SK-N-SH treated with all-trans-retinoic acid at 6 μM for 48 hours (cell line): Measurements from ENCODE around the gene OXCT1.

Source experiments
- ATAC-seq: fragments of 200-7000 bp; cut with Tn5 transposase; 3 replicates; pipeline ENCODE4 v1.9.1; 2020; ENCODE audit warnings: mild to moderate bottlenecking, moderate library complexity
- ARNTL ChIP-seq: fragments of 450-650 bp; formaldehyde crosslinking; IDR thresholded peaks from 2 replicates; pipeline ENCODE4 v1.5.0; 2020; ENCODE audit warnings: low read depth, mild to moderate bottlenecking, moderate library complexity, borderline replicate concordance
- BACH2 ChIP-seq: fragments of 250-450 bp; sonication (Bioruptor Pico); IDR thresholded peaks from 2 replicates; pipeline ENCODE4 v1.9.0; 2021; ENCODE audit warnings: mild to moderate bottlenecking, borderline replicate concordance
- CSDC2 ChIP-seq: fragments of 250-450 bp; sonication (Bioruptor Pico); IDR thresholded peaks from 2 replicates; pipeline ENCODE4 v1.5.0; 2020; ENCODE audit warnings: mild to moderate bottlenecking, moderate library complexity
- ESRRG ChIP-seq: fragments of 250-450 bp; sonication (Bioruptor Pico); IDR thresholded peaks from 2 replicates; pipeline ENCODE4 v1.6.1; 2021; ENCODE audit warnings: mild to moderate bottlenecking
- GLIS3 ChIP-seq: fragments of 250-450 bp; sonication (Bioruptor Pico); IDR thresholded peaks from 2 replicates; pipeline ENCODE4 v1.5.0; 2020; ENCODE audit warnings: mild to moderate bottlenecking, moderate library complexity
- ISL1 ChIP-seq: fragments of 250-450 bp; sonication (Bioruptor Pico); IDR thresholded peaks from 2 replicates; pipeline ENCODE4 v2.1.2; 2022; ENCODE audit warnings: mild to moderate bottlenecking, moderate library complexity
- OSR1 ChIP-seq: fragments of 250-450 bp; sonication (Bioruptor Pico); IDR thresholded peaks from 2 replicates; pipeline ENCODE4 v1.8.0; 2022; ENCODE audit warnings: moderate library complexity, mild to moderate bottlenecking, inconsistent platforms
- PATZ1 ChIP-seq: fragments of 250-450 bp; sonication (Bioruptor Pico); IDR thresholded peaks from 2 replicates; pipeline ENCODE4 v1.8.0; 2020; ENCODE audit warnings: mild to moderate bottlenecking, moderate library complexity, borderline replicate concordance
- PPARA ChIP-seq: fragments of 250-450 bp; sonication (Bioruptor Pico); IDR thresholded peaks from 2 replicates; pipeline ENCODE4 v1.5.0; 2020; ENCODE audit warnings: mild to moderate bottlenecking, borderline replicate concordance
- RARB ChIP-seq: fragments of 250-450 bp; sonication (Bioruptor Pico); IDR thresholded peaks from 2 replicates; pipeline ENCODE4 v1.8.0; 2021; ENCODE audit warnings: mild to moderate bottlenecking, moderate library complexity
- SNAI2 ChIP-seq: fragments of 250-450 bp; sonication (Bioruptor Pico); IDR thresholded peaks from 2 replicates; pipeline ENCODE4 v1.5.0; 2020; ENCODE audit warnings: mild to moderate bottlenecking, moderate library complexity
- TCF4 ChIP-seq: fragments of 250-450 bp; sonication (Bioruptor Pico); IDR thresholded peaks from 2 replicates; pipeline ENCODE4 v1.8.0; 2021; ENCODE audit warnings: mild to moderate bottlenecking, moderate library complexity, borderline replicate concordance
- TOX ChIP-seq: fragments of 250-450 bp; sonication (Bioruptor Pico); IDR thresholded peaks from 2 replicates; pipeline ENCODE4 v1.8.0; 2021; ENCODE audit warnings: mild to moderate bottlenecking, moderate library complexity, borderline replicate concordance
- TSHZ2 ChIP-seq: fragments of 250-450 bp; sonication (Bioruptor Pico); IDR thresholded peaks from 2 replicates; pipeline ENCODE4 v1.5.0; 2020; ENCODE audit warnings: mild to moderate bottlenecking, moderate library complexity
- ZC3H10 ChIP-seq: fragments of 250-450 bp; sonication (Bioruptor Pico); IDR thresholded peaks from 2 replicates; pipeline ENCODE4 v1.5.1; 2021; ENCODE audit warnings: mild to moderate bottlenecking, moderate library complexity
- ZFP3 ChIP-seq: fragments of 250-450 bp; sonication (Bioruptor Pico); IDR thresholded peaks from 2 replicates; pipeline ENCODE4 v1.5.0; 2020; ENCODE audit warnings: mild to moderate bottlenecking, moderate library complexity
- ZFP30 ChIP-seq: fragments of 450-650 bp; formaldehyde crosslinking; IDR thresholded peaks from 2 replicates; pipeline ENCODE4 v1.5.0; 2022; ENCODE audit warnings: mild to moderate bottlenecking, moderate library complexity
- ZNF565 ChIP-seq: fragments of 450-650 bp; formaldehyde crosslinking; conservative IDR thresholded peaks from 2 replicates; pipeline ENCODE4 v1.5.0; 2020; ENCODE audit warnings: low read depth, mild to moderate bottlenecking, moderate library complexity
- ZNF70 ChIP-seq: fragments of 450-650 bp; formaldehyde crosslinking; IDR thresholded peaks from 2 replicates; pipeline ENCODE4 v1.5.0; 2020; ENCODE audit warnings: mild to moderate bottlenecking, moderate library complexity
- ZNF8 ChIP-seq: fragments of 450-650 bp; formaldehyde crosslinking; IDR thresholded peaks from 2 replicates; pipeline ENCODE4 v1.5.0; 2020; ENCODE audit warnings: mild to moderate bottlenecking, moderate library complexity
- TF ChIP-seq, protein P1 (sequence below): fragments of 250-450 bp; sonication (Bioruptor Pico); IDR thresholded peaks from 2 replicates; pipeline ENCODE4 v1.8.0; 2021; ENCODE audit warnings: low read depth, mild to moderate bottlenecking, moderate library complexity, borderline replicate concordance
- TF ChIP-seq, protein P2 (sequence below): fragments of 250-450 bp; sonication (Bioruptor Pico); IDR thresholded peaks from 2 replicates; pipeline ENCODE4 v1.5.1; 2020; ENCODE audit warnings: low read depth, mild to moderate bottlenecking, moderate library complexity
- TF ChIP-seq, protein P3 (sequence below): fragments of 250-450 bp; sonication (Bioruptor Pico); IDR thresholded peaks from 2 replicates; pipeline ENCODE4 v1.5.1; 2021; ENCODE audit warnings: mild to moderate bottlenecking, moderate library complexity

The OXCT1 gene

GRCh38 chr5:41841325-41841724, 28.9 kb downstream of the OXCT1 start:
- TF ChIP-seq ISL1 (CRISPR knock-in tag) (no peak), TOX (CRISPR knock-in tag) (no peak), ESRRG (no peak), PPARA (no peak), ZNF8 (CRISPR knock-in tag) (no peak), PATZ1 (CRISPR knock-in tag) (no peak), ZFP3 (CRISPR knock-in tag) (no peak), ZNF70 (CRISPR knock-in tag) (no peak), ZNF565 (CRISPR knock-in tag) (no peak), GLIS3 (CRISPR knock-in tag) (no peak), OSR1 (CRISPR knock-in tag) (no peak), RARB (CRISPR knock-in tag) (no peak), ARNTL (CRISPR knock-in tag) (no peak), BACH2 (CRISPR knock-in tag) (no peak), SNAI2 (CRISPR knock-in tag) (no peak), TSHZ2 (no peak), TCF4 (CRISPR knock-in tag) (no peak)
- TF ChIP-seq, protein P1, sequence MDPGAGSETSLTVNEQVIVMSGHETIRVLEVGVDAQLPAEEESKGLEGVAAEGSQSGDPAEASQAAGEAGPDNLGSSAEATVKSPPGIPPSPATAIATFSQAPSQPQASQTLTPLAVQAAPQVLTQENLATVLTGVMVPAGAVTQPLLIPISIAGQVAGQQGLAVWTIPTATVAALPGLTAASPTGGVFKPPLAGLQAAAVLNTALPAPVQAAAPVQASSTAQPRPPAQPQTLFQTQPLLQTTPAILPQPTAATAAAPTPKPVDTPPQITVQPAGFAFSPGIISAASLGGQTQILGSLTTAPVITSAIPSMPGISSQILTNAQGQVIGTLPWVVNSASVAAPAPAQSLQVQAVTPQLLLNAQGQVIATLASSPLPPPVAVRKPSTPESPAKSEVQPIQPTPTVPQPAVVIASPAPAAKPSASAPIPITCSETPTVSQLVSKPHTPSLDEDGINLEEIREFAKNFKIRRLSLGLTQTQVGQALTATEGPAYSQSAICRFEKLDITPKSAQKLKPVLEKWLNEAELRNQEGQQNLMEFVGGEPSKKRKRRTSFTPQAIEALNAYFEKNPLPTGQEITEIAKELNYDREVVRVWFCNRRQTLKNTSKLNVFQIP (CRISPR knock-in tag) = no peak
- TF ChIP-seq, protein P2, sequence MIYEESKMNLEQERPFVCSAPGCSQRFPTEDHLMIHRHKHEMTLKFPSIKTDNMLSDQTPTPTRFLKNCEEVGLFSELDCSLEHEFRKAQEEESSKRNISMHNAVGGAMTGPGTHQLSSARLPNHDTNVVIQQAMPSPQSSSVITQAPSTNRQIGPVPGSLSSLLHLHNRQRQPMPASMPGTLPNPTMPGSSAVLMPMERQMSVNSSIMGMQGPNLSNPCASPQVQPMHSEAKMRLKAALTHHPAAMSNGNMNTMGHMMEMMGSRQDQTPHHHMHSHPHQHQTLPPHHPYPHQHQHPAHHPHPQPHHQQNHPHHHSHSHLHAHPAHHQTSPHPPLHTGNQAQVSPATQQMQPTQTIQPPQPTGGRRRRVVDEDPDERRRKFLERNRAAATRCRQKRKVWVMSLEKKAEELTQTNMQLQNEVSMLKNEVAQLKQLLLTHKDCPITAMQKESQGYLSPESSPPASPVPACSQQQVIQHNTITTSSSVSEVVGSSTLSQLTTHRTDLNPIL (CRISPR knock-in tag) = no peak
- no peak for ATAC-seq

GRCh38 chr5:41840251-41840650, 30.0 kb downstream of the OXCT1 start:
- no peak for ATAC-seq
- no peak for TF ChIP-seq CSDC2
- TF ChIP-seq ESRRG = no peak
- no peak for TF ChIP-seq ZFP30 (CRISPR knock-in tag)
- TF ChIP-seq, protein P3, sequence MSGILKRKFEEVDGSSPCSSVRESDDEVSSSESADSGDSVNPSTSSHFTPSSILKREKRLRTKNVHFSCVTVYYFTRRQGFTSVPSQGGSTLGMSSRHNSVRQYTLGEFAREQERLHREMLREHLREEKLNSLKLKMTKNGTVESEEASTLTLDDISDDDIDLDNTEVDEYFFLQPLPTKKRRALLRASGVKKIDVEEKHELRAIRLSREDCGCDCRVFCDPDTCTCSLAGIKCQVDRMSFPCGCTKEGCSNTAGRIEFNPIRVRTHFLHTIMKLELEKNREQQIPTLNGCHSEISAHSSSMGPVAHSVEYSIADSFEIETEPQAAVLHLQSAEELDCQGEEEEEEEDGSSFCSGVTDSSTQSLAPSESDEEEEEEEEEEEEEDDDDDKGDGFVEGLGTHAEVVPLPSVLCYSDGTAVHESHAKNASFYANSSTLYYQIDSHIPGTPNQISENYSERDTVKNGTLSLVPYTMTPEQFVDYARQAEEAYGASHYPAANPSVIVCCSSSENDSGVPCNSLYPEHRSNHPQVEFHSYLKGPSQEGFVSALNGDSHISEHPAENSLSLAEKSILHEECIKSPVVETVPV (CRISPR knock-in tag) = no peak
- TF ChIP-seq RARB (CRISPR knock-in tag) = no peak
- TF ChIP-seq ZC3H10 = no peak
- TF ChIP-seq ZNF70 (CRISPR knock-in tag) = no peak
- TF ChIP-seq TOX (CRISPR knock-in tag) = no peak
- TF ChIP-seq ISL1 (CRISPR knock-in tag) = no peak
- TF ChIP-seq TSHZ2 = no peak
- no peak for TF ChIP-seq ZFP3 (CRISPR knock-in tag)
- no peak for TF ChIP-seq TCF4 (CRISPR knock-in tag)
- no peak for TF ChIP-seq SNAI2 (CRISPR knock-in tag)
- TF ChIP-seq, protein P1 (CRISPR knock-in tag) = no peak
- TF ChIP-seq ARNTL (CRISPR knock-in tag) = no peak
- TF ChIP-seq ZNF565 (CRISPR knock-in tag) = no peak
